ENCODE measurements around the gene NUMA1.

Gene NUMA1

GRCh38 chr11:72102946-72103753 lies 22.8 kb upstream of the NUMA1 start, which contains the start of gene LAMTOR1:
Gene LAMTOR1, minus strand, starts transcription at chr11:72103297. Its CDS starts 73 bp downstream, at chr11:72103224.
- in situ Hi-C loops (cut with MboI; ENCODE audit: low sequenced_read_pairs): no loop called here

GRCh38 chr11:72102631-72102945 lies 22.2 kb upstream of the NUMA1 start:
- in situ Hi-C loops (cut with MboI; ENCODE audit: low sequenced_read_pairs): no loop called here

GRCh38 chr11:72102162-72102561 lies 21.8 kb upstream of the NUMA1 start:
- in situ Hi-C loops (cut with MboI; ENCODE audit: low sequenced_read_pairs): no loop called here

- in situ Hi-C loops (cut with MboI; ENCODE audit: low sequenced_read_pairs): no loop called here
Measured at GRCh38 chr11:72100462-72100861, 20.1 kb upstream of the NUMA1 start.

- in situ Hi-C loops (cut with MboI; ENCODE audit: low sequenced_read_pairs): no loop called here
Measured at GRCh38 chr11:72100009-72100408, 19.7 kb upstream of the NUMA1 start.

- in situ Hi-C loops (cut with MboI; ENCODE audit: low sequenced_read_pairs): no loop called here
Measured at GRCh38 chr11:72098741-72099140, 18.4 kb upstream of the NUMA1 start.

GRCh38 chr11:72091292-72091691 lies 10.9 kb upstream of the NUMA1 start:
- in situ Hi-C loops (cut with MboI; ENCODE audit: low sequenced_read_pairs): no loop called here

- in situ Hi-C loops (cut with MboI; ENCODE audit: low sequenced_read_pairs): no loop called here
Measured at GRCh38 chr11:72088076-72088808, 7.9 kb upstream of the NUMA1 start.

- in situ Hi-C loops (cut with MboI; ENCODE audit: low sequenced_read_pairs): no loop called here
Measured at GRCh38 chr11:72085621-72086351, 5.4 kb upstream of the NUMA1 start.

- in situ Hi-C loops (cut with MboI; ENCODE audit: low sequenced_read_pairs): no loop called here
Measured at GRCh38 chr11:72084965-72085364, 4.6 kb upstream of the NUMA1 start.

GRCh38 chr11:72084076-72084475 lies 3.7 kb upstream of the NUMA1 start:
- in situ Hi-C loops (cut with MboI; ENCODE audit: low sequenced_read_pairs): no loop called here

- in situ Hi-C loops (cut with MboI; ENCODE audit: low sequenced_read_pairs): no loop called here
Measured at GRCh38 chr11:72083414-72083813, 3.1 kb upstream of the NUMA1 start.

GRCh38 chr11:72081821-72082453 lies 1.6 kb upstream of the NUMA1 start:
- in situ Hi-C loops (cut with MboI; ENCODE audit: low sequenced_read_pairs): no loop called here

GRCh38 chr11:72081184-72081644 lies 872 bp upstream of the NUMA1 start:
- in situ Hi-C loops (cut with MboI; ENCODE audit: low sequenced_read_pairs): no loop called here

GRCh38 chr11:72079819-72080325 lies 470 bp downstream of the NUMA1 start:
- in situ Hi-C loops (cut with MboI; ENCODE audit: low sequenced_read_pairs): no loop called here

- in situ Hi-C loops (cut with MboI; ENCODE audit: low sequenced_read_pairs): no loop called here
Measured at GRCh38 chr11:72078477-72078876, 1.9 kb downstream of the NUMA1 start.

- in situ Hi-C loops (cut with MboI; ENCODE audit: low sequenced_read_pairs): no loop called here
Measured at GRCh38 chr11:72075756-72076155, 4.6 kb downstream of the NUMA1 start.

- in situ Hi-C loops (cut with MboI; ENCODE audit: low sequenced_read_pairs): no loop called here
Measured at GRCh38 chr11:72075109-72075508, 5.2 kb downstream of the NUMA1 start.

GRCh38 chr11:72072348-72072747 lies 8.0 kb downstream of the NUMA1 start:
- in situ Hi-C loops (cut with MboI; ENCODE audit: low sequenced_read_pairs): no loop called here

- in situ Hi-C loops (cut with MboI; ENCODE audit: low sequenced_read_pairs): no loop called here
Measured at GRCh38 chr11:72070491-72070890, 9.9 kb downstream of the NUMA1 start.

GRCh38 chr11:72069787-72070251 lies 10.5 kb downstream of the NUMA1 start:
- in situ Hi-C loops (cut with MboI; ENCODE audit: low sequenced_read_pairs): no loop called here
